Endothelial cell of umbilical vein (primary cell): ENCODE results near the gene LRSAM1. TPM values are rescaled to one million over a fixed set of nuclear protein-coding genes. Genes with fewer than 3 reads are reported as not detected.

Experiments
- BruUV-seq: library from RNA; stranded (reverse); fragments of 400-500 nt; replicated peaks from 2 replicates; lab custom pipeline; 2021; lab: Mats Ljungman, UMichigan
- CTCF ChIA-PET: fragments of 300-600, 350-600 bp; sonication (Branson Sonifier 250); formaldehyde crosslinking; loops from one replicate; lab custom pipeline; 2021; ENCODE audit warnings: antibody characterized with exemption, inconsistent platforms; lab: Charles Lee
- POLR2A ChIA-PET: fragments of 300-600, 350-600 bp; sonication (Branson Sonifier 250); formaldehyde crosslinking; loops from one replicate; lab custom pipeline; 2021; ENCODE audit warnings: antibody characterized with exemption, inconsistent platforms; lab: Charles Lee
- DNase-seq: peaks from one replicate; pipeline ENCODE4 v3.0.0-alpha.2; 2011; ENCODE audit warnings: low read depth, low spot score
- FAIRE-seq: peaks from 2 replicates; lab custom pipeline; 2011; peaks lifted over from hg19 to GRCh38; lab: Jason Lieb, UNC
- H2AFZ ChIP-seq: 2 replicates; pipeline ENCODE4 v1.6.0; 2012; ENCODE audit warnings: low read depth, low read length, control low read depth, inconsistent platforms
- H3K27ac ChIP-seq: 2 replicates; pipeline ENCODE4 v1.5.1; 2011; ENCODE audit warnings: low read depth, mild to moderate bottlenecking, control low read depth, low read length, moderate library complexity; ENCODE audit not compliant: insufficient read depth
- H3K27me3 ChIP-seq, 2 experiments: 2 replicates each; pipeline versions ENCODE4 v1.6.0 to v1.6.1; 2011; ENCODE audit warnings: low read length in 2 of 2, mixed read lengths in 1 of 2; ENCODE audit not compliant: control insufficient read depth in 2 of 2, insufficient read depth in 2 of 2
- H3K36me3 ChIP-seq, 2 experiments: 2 replicates in 1 of 2; 3 replicates in 1 of 2; pipeline ENCODE4 v1.5.1; 2011; ENCODE audit warnings: low read length in 2 of 2, mild to moderate bottlenecking in 1 of 2, moderate library complexity in 1 of 2; ENCODE audit not compliant: control insufficient read depth in 2 of 2, insufficient read depth in 2 of 2; ENCODE audit errors: extremely low read depth in 1 of 2
- H3K4me1 ChIP-seq: 3 replicates; pipeline ENCODE4 v1.5.1; 2011; ENCODE audit warnings: mild to moderate bottlenecking, low read length; ENCODE audit not compliant: control insufficient read depth, insufficient read depth; ENCODE audit errors: extremely low read depth
- H3K4me2 ChIP-seq: 2 replicates; pipeline ENCODE4 v1.6.1; 2011; ENCODE audit warnings: low read length, control low read depth, mixed read lengths; ENCODE audit not compliant: insufficient read depth
- H3K4me3 ChIP-seq, 3 experiments: fragments of 200-600 bp in 1 of 3; sonication (generic), shearing (Covaris generic) in 1 of 3; replicated peaks in 1 of 3; 2 replicates each; pipeline ENCODE4 v1.5.1; 2011 to 2016; ENCODE audit warnings: control low read depth in 3 of 3, low read length in 3 of 3, mild to moderate bottlenecking in 2 of 3, inconsistent platforms in 1 of 3, low read depth in 1 of 3, moderate library complexity in 1 of 3; ENCODE audit not compliant: insufficient read depth in 1 of 3
- H3K79me2 ChIP-seq: 2 replicates; pipeline ENCODE4 v1.6.0; 2012; ENCODE audit warnings: low read length, inconsistent platforms; ENCODE audit not compliant: control insufficient read depth, insufficient read depth
- H3K9ac ChIP-seq: replicated peaks from 2 replicates; pipeline ENCODE3; 2011; ENCODE audit warnings: low read length, control low read depth; ENCODE audit not compliant: insufficient read depth; ENCODE audit errors: extremely low read depth
- H3K9me1 ChIP-seq: replicated peaks from 3 replicates; pipeline ENCODE4 v1.6.0; 2011; ENCODE audit warnings: mild to moderate bottlenecking, low read length; ENCODE audit not compliant: control insufficient read depth, insufficient read depth; ENCODE audit errors: extremely low read depth
- H3K9me3 ChIP-seq: replicated peaks from 2 replicates; pipeline ENCODE4 v1.5.1; 2012; ENCODE audit warnings: low read length, inconsistent platforms; ENCODE audit not compliant: control insufficient read depth, insufficient read depth
- H4K20me1 ChIP-seq: replicated peaks from 2 replicates; pipeline ENCODE3; 2011; ENCODE audit warnings: mild to moderate bottlenecking, low read length; ENCODE audit not compliant: control insufficient read depth, insufficient read depth; ENCODE audit errors: extremely low read depth
- CTCF ChIP-seq, 2 donors: IDR thresholded peaks; 1 replicate in 1 of 2; 2 replicates in 1 of 2; pipeline ENCODE4 v1.5.1; 2011; ENCODE audit warnings: low read length in 2 of 2, mild to moderate bottlenecking in 2 of 2, moderate library complexity in 2 of 2, control low read depth in 1 of 2, inconsistent platforms in 1 of 2, low read depth in 1 of 2; ENCODE audit not compliant: insufficient read depth in 1 of 2; ENCODE audit errors: extremely low read depth in 1 of 2
- EZH2 ChIP-seq: IDR thresholded peaks from 2 replicates; pipeline ENCODE4 v1.6.1; 2012; ENCODE audit warnings: borderline replicate concordance, low read depth, mild to moderate bottlenecking, moderate library complexity, low read length, inconsistent platforms; ENCODE audit not compliant: severe bottlenecking
- FOS ChIP-seq: IDR thresholded peaks from 2 replicates; pipeline ENCODE4 v1.6.1; 2011; ENCODE audit warnings: mild to moderate bottlenecking, low read length, moderate library complexity, borderline replicate concordance; ENCODE audit not compliant: insufficient read depth
- GATA2 ChIP-seq: IDR thresholded peaks from 2 replicates; pipeline ENCODE4 v1.7.0; 2011; ENCODE audit warnings: low read depth, mild to moderate bottlenecking, moderate library complexity, mixed read lengths, low read length; ENCODE audit not compliant: insufficient read length, insufficient read depth
- JUN ChIP-seq: IDR thresholded peaks from 2 replicates; pipeline ENCODE4 v1.6.1; 2011; ENCODE audit warnings: borderline replicate concordance, low read depth; ENCODE audit not compliant: insufficient read length, insufficient read depth
- MAX ChIP-seq: IDR thresholded peaks from 2 replicates; pipeline ENCODE4 v1.6.1; 2011; ENCODE audit not compliant: insufficient read depth, insufficient read length
- MYC ChIP-seq: IDR thresholded peaks from one replicate; pipeline ENCODE4 v1.6.1; 2011; ENCODE audit warnings: mild to moderate bottlenecking, low read depth, low read length
- POLR2A ChIP-seq: IDR thresholded peaks from 2 replicates; pipeline ENCODE4 v1.6.1; 2012; ENCODE audit warnings: low read depth, mild to moderate bottlenecking, control low read depth, low read length
- POLR2AphosphoS5 ChIP-seq: IDR thresholded peaks from 2 replicates; pipeline ENCODE4 v1.6.1; 2012; ENCODE audit warnings: low read depth, mild to moderate bottlenecking, control low read depth, low read length, moderate library complexity; ENCODE audit not compliant: insufficient read depth
- dilution Hi-C: fragments of 300-500 bp; cut with MboI; formaldehyde crosslinking; loops from one replicate; pipeline ENCODE4 v1.15.0; 2019; ENCODE audit warnings: low sequenced_read_pairs; ENCODE audit not compliant: extremely low pct_ligation_motif_present
- intact Hi-C: fragments of 100-400 bp; cut with micrococcal nuclease; formaldehyde crosslinking; loops from one replicate; pipeline ENCODE4 v1.10.0; 2022
- polyA plus RNA-seq, 4 experiments: library from polyadenylated mRNA; depleted of rRNA in 3 of 4; stranded (reverse) in 3 of 4; unstranded in 1 of 4; fragments of >200 nt; gene quantifications; 2 replicates each; pipeline versions ENCODE4 v1.2.1 to v1.2.3, GENCODE V29; 2011 to 2012; ENCODE audit warnings: missing spikeins in 1 of 4
- total RNA-seq: library from RNA; stranded (reverse); gene quantifications from 2 replicates; pipeline ENCODE4 v1.2.3, GENCODE V29; 2021

LRSAM1 gene
- total and polyA plus RNA-seq, 2 donors (not counting 3 experiments of a cell fraction or from before 2014, with no cell fraction given), result 10.8 to 18.9 TPM

- intact Hi-C loops, result no loop called here
- Histone ChIP-seq H3K36me3 (peaks cover 11 to 15% of the 10 kb centered on the region in 2 experiments), H4K20me1 (no peaks in the 10 kb centered on the region), H3K4me1 (peaks cover 19% of the 10 kb centered on the region), H3K27ac (no peak overlapping the region), H2AFZ (no peak overlapping the region), H3K4me3 (no peak overlapping the region), H3K9me3 (no peaks in the 10 kb centered on the region), H3K9ac (no peak overlapping the region), H3K27me3 (no peaks in the 10 kb centered on the region), H3K79me2 (peaks cover 34% of the 10 kb centered on the region), H3K4me2 (peak overlapping the region; percentile 45), H3K9me1 (no peaks in the 10 kb centered on the region)
- TSS peak; percentile 14 for BruUV-seq
- FAIRE-seq (no peak), DNase-seq (peak; percentile 8)
- ChIA-PET CTCF (interaction anchor here (0.9 to 1.8 kb wide), 2 partner anchors 13 to 28 kb away, joined by 3 to 5 read pairs; partner anchors contain the start of gene ZNF79), POLR2A (no interaction called here)
- dilution Hi-C loops, result no loop called here
- TF ChIP-seq MAX, result no peak
- TF ChIP-seq EZH2, result no peak
- TF ChIP-seq POLR2A, result no peak
- no peak for TF ChIP-seq FOS
- no peak for TF ChIP-seq GATA2
- no peak for TF ChIP-seq CTCF (IDR thresholded peaks at IDR 0.05; ENCODE audit: extremely low read depth in 1 of 2, insufficient read depth in 1 of 2, low read depth in 1 of 2, low read length in 2 of 2)
- TF ChIP-seq JUN, result no peak
- TF ChIP-seq MYC, result no peak
- TF ChIP-seq POLR2AphosphoS5, result no peak
These were observed 1.4 kb downstream of the LRSAM1 start for GRCh38 chr9:127452691-127453090.
